Smooth muscle cell (in vitro differentiated cells): Measurements from ENCODE around the gene GIMAP5. TPM values are rescaled to one million over a fixed set of nuclear protein-coding genes. Genes with fewer than 3 reads are reported as not detected.

Experiments
- DNase-seq: peaks from one replicate; lab custom pipeline; 2025; ENCODE audit not compliant: unreplicated experiment; lab: John Stamatoyannopoulos, UW
- H2AFZ ChIP-seq: fragments of 200-600 bp; sonication (generic); 2 replicates; pipeline ENCODE4 v1.6.0; 2016; ENCODE audit warnings: antibody characterized with exemption, low read depth, mild to moderate bottlenecking
- H3F3A ChIP-seq: fragments of 200-600 bp; sonication (generic); 2 replicates; pipeline ENCODE4 v1.6.0; 2017; ENCODE audit warnings: antibody characterized with exemption, low read depth
- H3K27ac ChIP-seq: fragments of 200-600 bp; sonication (generic); 2 replicates; pipeline ENCODE4 v1.5.1; 2016; ENCODE audit warnings: low read depth, mild to moderate bottlenecking
- H3K27me3 ChIP-seq: fragments of 200-600 bp; sonication (generic); 2 replicates; pipeline ENCODE4 v1.6.1; 2016; ENCODE audit warnings: low read depth, mild to moderate bottlenecking
- H3K36me3 ChIP-seq: fragments of 200-600 bp; sonication (generic); 2 replicates; pipeline ENCODE4 v1.5.1; 2016; ENCODE audit warnings: low read depth
- H3K4me1 ChIP-seq: fragments of 200-600 bp; sonication (generic); 2 replicates; pipeline ENCODE4 v1.5.1; 2016; ENCODE audit warnings: low read depth
- H3K4me2 ChIP-seq: fragments of 200-600 bp; sonication (generic); 2 replicates; pipeline ENCODE4 v1.6.0; 2016; ENCODE audit warnings: mild to moderate bottlenecking
- H3K4me3 ChIP-seq: fragments of 200-600 bp; sonication (generic); 2 replicates; pipeline ENCODE4 v1.5.1; 2016; ENCODE audit warnings: mild to moderate bottlenecking
- H3K79me2 ChIP-seq: fragments of 200-600 bp; sonication (generic); 2 replicates; pipeline ENCODE4 v1.6.0; 2016; ENCODE audit warnings: low read depth, mild to moderate bottlenecking
- H3K9ac ChIP-seq: fragments of 200-600 bp; sonication (generic); 2 replicates; pipeline ENCODE4 v1.6.0; 2016; ENCODE audit warnings: low read depth
- H3K9me3 ChIP-seq: fragments of 200-600 bp; sonication (generic); replicated peaks from 2 replicates; pipeline ENCODE4 v1.5.1; 2016; ENCODE audit warnings: low read depth
- H4K20me1 ChIP-seq: fragments of 200-600 bp; sonication (generic); 2 replicates; pipeline ENCODE4 v1.6.0; 2016; ENCODE audit warnings: low read depth
- WGBS: methylation state at CpG from one replicate; pipeline ENCODE4 v1.1.7; 2016; ENCODE audit warnings: low lambda C conversion rate; 5-methylcytosine and 5-hydroxymethylcytosine counted together
- polyA plus RNA-seq: library from polyadenylated mRNA; unstranded; fragments of >200 nt; fragmentation: Nextera tagmentation; extraction: Ambion mirVana; gene quantifications from 2 replicates; pipeline ENCODE4 v1.2.1, GENCODE V29; 2016
- total RNA-seq: library from RNA; depleted of rRNA; stranded (reverse); fragments of >200 nt; gene quantifications from 2 replicates; pipeline ENCODE4 v1.2.3, GENCODE V29; 2014
- TF ChIP-seq, protein P1 (sequence below): fragments of 200-600 bp; sonication (generic); IDR thresholded peaks from 2 replicates; pipeline ENCODE4 v1.5.1; 2017; ENCODE audit warnings: borderline replicate concordance, mild to moderate bottlenecking, antibody characterized with exemption; ENCODE audit not compliant: insufficient read depth, poor library complexity, severe bottlenecking

Gene GIMAP5
- total and polyA plus RNA-seq, 2 experiments from 2014 or later = not detected

DNA sequence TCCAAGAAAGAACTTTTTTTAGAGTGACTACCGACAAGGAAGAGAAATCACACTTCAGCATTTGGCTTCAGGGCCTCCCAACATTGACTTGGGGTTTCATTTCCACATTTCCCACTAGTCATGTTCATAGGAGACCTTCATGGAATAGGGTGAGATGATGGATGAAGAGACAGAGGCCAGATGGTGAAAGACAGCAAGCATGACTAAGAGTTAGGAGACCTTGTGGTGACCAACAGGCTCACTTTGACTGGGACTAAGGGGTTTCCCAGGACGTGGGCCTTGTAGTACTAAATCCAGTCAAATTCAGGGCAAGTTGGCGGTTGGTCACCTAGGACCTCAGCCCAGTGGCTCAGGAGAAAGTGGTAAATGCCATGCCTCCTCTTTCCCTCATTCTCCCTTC, 3.0 kb upstream of the GIMAP5 start:
- no peak for DNase-seq
- TF ChIP-seq, protein P1, sequence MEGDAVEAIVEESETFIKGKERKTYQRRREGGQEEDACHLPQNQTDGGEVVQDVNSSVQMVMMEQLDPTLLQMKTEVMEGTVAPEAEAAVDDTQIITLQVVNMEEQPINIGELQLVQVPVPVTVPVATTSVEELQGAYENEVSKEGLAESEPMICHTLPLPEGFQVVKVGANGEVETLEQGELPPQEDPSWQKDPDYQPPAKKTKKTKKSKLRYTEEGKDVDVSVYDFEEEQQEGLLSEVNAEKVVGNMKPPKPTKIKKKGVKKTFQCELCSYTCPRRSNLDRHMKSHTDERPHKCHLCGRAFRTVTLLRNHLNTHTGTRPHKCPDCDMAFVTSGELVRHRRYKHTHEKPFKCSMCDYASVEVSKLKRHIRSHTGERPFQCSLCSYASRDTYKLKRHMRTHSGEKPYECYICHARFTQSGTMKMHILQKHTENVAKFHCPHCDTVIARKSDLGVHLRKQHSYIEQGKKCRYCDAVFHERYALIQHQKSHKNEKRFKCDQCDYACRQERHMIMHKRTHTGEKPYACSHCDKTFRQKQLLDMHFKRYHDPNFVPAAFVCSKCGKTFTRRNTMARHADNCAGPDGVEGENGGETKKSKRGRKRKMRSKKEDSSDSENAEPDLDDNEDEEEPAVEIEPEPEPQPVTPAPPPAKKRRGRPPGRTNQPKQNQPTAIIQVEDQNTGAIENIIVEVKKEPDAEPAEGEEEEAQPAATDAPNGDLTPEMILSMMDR = no peak
- no peak overlapping the region for H2AFZ ChIP-seq
- no peak overlapping the region for H3K9ac ChIP-seq
- no peak overlapping the region for H3K27ac ChIP-seq
- peaks cover 37% of the 10 kb centered on the region for H3K27me3 ChIP-seq
- H3K79me2 ChIP-seq = no peaks in the 10 kb centered on the region
- no peaks in the 10 kb centered on the region for H3K4me1 ChIP-seq
- no peaks in the 10 kb centered on the region for H3K9me3 ChIP-seq
- no peak overlapping the region for H3K4me3 ChIP-seq
- 71% methylated on average over 3 of the region's 3 CpGs for WGBS
- H4K20me1 ChIP-seq = no peaks in the 10 kb centered on the region
- H3K36me3 ChIP-seq = no peaks in the 10 kb centered on the region
- no peak overlapping the region for H3K4me2 ChIP-seq
- no peaks in the 10 kb centered on the region for H3F3A ChIP-seq

DNA sequence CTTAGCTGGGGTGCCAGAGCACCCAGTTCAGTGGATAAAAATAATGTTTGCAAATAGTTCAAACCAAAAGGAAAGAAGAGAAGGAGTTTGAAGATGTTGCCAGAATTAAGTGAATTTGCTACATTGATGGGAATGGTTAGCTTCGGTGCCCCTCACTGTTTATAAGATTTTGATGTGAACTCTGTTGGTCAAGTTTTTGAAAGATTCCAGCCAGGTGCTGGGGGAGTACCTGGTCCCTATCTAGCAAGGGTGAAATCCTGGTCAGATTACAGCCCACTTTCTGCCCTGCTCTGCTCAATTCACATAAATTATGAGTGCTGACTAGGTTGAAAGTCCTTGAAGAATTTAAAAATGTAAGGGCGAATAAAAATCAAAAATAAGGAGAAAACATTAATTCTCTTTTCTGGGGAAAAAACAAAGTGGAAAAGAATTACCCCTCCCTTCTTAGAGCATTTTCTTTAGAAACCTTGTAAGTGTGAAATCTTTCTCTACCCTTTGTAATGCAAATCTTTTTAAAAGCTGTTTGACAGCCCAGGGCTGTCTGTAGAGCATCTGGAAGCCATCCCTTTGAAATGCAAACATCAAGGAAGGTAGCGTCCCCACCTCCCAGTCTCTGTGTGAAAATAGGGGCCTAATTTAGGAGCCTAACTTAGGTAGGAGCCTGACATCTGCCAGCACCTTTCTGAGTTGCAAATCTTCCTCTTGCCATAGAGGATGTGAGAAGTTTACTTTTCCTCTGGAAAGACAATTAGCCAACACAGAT, 1.4 kb upstream of the GIMAP5 start:
- H3K4me2 ChIP-seq = no peak overlapping the region
- H3K9me3 ChIP-seq = no peaks in the 10 kb centered on the region
- DNase-seq = no peak
- no peaks in the 10 kb centered on the region for H4K20me1 ChIP-seq
- H3K4me3 ChIP-seq = no peak overlapping the region
- TF ChIP-seq, protein P1 = no peak
- H3K79me2 ChIP-seq = no peaks in the 10 kb centered on the region
- H3K9ac ChIP-seq = no peak overlapping the region
- H3K36me3 ChIP-seq = no peaks in the 10 kb centered on the region
- no peaks in the 10 kb centered on the region for H3K4me1 ChIP-seq
- H3F3A ChIP-seq = no peaks in the 10 kb centered on the region
- H3K27ac ChIP-seq = no peak overlapping the region
- no peak overlapping the region for H2AFZ ChIP-seq
- peaks cover 52% of the 10 kb centered on the region for H3K27me3 ChIP-seq
- 24% methylated on average over 3 of the region's 3 CpGs for WGBS

DNA sequence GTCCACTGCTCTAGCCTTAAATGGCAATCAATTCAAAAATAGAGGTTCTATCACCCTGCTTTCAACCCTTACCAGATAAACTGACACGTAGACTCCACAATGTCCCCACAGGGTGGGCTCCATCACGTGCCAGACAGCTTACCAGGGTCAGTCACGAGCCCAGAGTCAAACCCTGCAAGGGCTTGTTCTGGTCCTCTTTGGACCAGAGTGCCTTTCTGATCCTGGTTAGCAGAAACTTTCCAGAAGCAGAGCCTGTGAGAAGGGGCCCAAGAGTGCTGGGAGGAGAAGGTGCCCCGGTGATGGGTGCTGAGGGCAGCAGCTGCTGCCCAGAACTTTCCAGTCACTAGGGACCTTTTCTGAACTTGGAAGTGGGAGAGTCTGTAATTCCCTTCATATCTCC, 354 bp upstream of the GIMAP5 start:
- 64% methylated on average over 4 of the region's 4 CpGs for WGBS
- H2AFZ ChIP-seq = no peak overlapping the region
- DNase-seq = no peak
- H3F3A ChIP-seq = no peaks in the 10 kb centered on the region
- no peaks in the 10 kb centered on the region for H3K9me3 ChIP-seq
- H3K4me3 ChIP-seq = no peak overlapping the region
- no peaks in the 10 kb centered on the region for H4K20me1 ChIP-seq
- H3K79me2 ChIP-seq = no peaks in the 10 kb centered on the region
- H3K4me1 ChIP-seq = no peaks in the 10 kb centered on the region
- H3K9ac ChIP-seq = no peak overlapping the region
- no peaks in the 10 kb centered on the region for H3K36me3 ChIP-seq
- TF ChIP-seq, protein P1 = no peak
- H3K4me2 ChIP-seq = no peak overlapping the region
- H3K27me3 ChIP-seq = peaks cover 63% of the 10 kb centered on the region
- no peak overlapping the region for H3K27ac ChIP-seq

DNA sequence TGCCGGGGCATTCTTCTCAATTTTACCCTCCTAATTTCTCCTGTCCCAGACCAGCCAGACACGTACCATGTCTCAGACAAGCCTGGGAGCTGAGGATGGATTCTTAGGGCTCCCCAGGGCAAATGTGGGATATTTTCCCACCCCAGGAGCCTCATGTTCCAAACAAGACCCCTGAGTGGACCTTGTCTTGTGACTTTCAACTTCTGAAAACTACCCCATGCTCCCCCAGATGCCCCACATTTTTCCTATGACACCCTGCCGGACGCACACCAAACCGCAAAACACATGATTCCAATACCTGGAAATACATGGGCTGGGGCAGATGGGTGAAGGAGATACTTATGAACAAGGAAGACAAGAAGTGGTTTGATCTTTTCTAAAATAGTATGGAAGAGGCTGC, 874 bp downstream of the GIMAP5 start:
- Histone ChIP-seq H2AFZ (no peak overlapping the region), H3K4me1 (no peaks in the 10 kb centered on the region)
- 86% methylated on average over 5 of the region's 5 CpGs for WGBS

More for the DNA sequence above, 874 bp downstream of the GIMAP5 start:
- no peaks in the 10 kb centered on the region for H3F3A ChIP-seq
- H3K9me3 ChIP-seq = no peaks in the 10 kb centered on the region
- no peaks in the 10 kb centered on the region for H4K20me1 ChIP-seq
- TF ChIP-seq, protein P1 = no peak
- no peak for DNase-seq
- H3K36me3 ChIP-seq = no peaks in the 10 kb centered on the region
- H3K9ac ChIP-seq = no peak overlapping the region
- H3K4me2 ChIP-seq = no peak overlapping the region
- no peak overlapping the region for H3K4me3 ChIP-seq
- peaks cover 66% of the 10 kb centered on the region for H3K27me3 ChIP-seq
- H3K79me2 ChIP-seq = no peaks in the 10 kb centered on the region
- H3K27ac ChIP-seq = no peak overlapping the region
